Tibial nerve (tissue), 4 donors: ENCODE results near the gene GDAP2. TPM values are rescaled to one million over a fixed set of nuclear protein-coding genes. Genes with fewer than 3 reads are reported as not detected.

Experiments used
- DNase-seq, 2 donors: peaks; one replicate each; pipeline ENCODE4 v3.0.0-alpha.2; 2019; ENCODE audit warnings: low spot score in 2 of 2
- H3K27ac ChIP-seq, 4 donors: fragments of 200-600 bp; sonication (generic) in 3 of 4; one replicate each; pipeline ENCODE4 v1.5.1; 2017 to 2019; ENCODE audit warnings: mild to moderate bottlenecking in 1 of 4
- H3K27me3 ChIP-seq, 2 donors: fragments of 200-600 bp; sonication (generic) in 1 of 2; one replicate each; pipeline versions ENCODE4 v1.5.1 to v1.6.0; 2017 to 2019
- H3K36me3 ChIP-seq, 3 donors: fragments of 200-600 bp; sonication (generic); one replicate each; pipeline ENCODE4 v1.5.1; 2018 to 2019
- H3K4me1 ChIP-seq, 4 donors: fragments of 200-600 bp; sonication (generic) in 3 of 4; one replicate each; pipeline ENCODE4 v1.5.1; 2017 to 2019
- H3K4me3 ChIP-seq, 4 donors: fragments of 200-600 bp; sonication (generic) in 3 of 4; one replicate each; pipeline ENCODE4 v1.5.1; 2017 to 2019; ENCODE audit warnings: mild to moderate bottlenecking in 1 of 4, moderate library complexity in 1 of 4
- H3K9me3 ChIP-seq, 4 donors: fragments of 200-600 bp; sonication (generic) in 3 of 4; one replicate each; pipeline ENCODE4 v1.5.1; 2017 to 2019
- EP300 ChIP-seq, 2 donors: sonication (generic); formaldehyde crosslinking; IDR thresholded peaks; one replicate each; pipeline ENCODE4 v1.6.1; 2017; ENCODE audit warnings: antibody characterized with exemption in 2 of 2, mild to moderate bottlenecking in 1 of 2
- POLR2A ChIP-seq, 2 donors: fragments of 450-650 bp; IDR thresholded peaks; one replicate each; pipeline ENCODE4 v1.6.1; 2017; ENCODE audit warnings: antibody characterized with exemption in 2 of 2, mild to moderate bottlenecking in 2 of 2, moderate library complexity in 2 of 2
- WGBS, 2 donors: methylation state at CpG; one replicate each; pipeline ENCODE4 v1.1.5; 2018; 5-methylcytosine and 5-hydroxymethylcytosine counted together
- total RNA-seq, 4 donors: library from RNA; depleted of rRNA; stranded (reverse); fragments of >200 nt; gene quantifications; one replicate each; pipeline ENCODE4 v1.1.0, GENCODE V29; 2016
- TF ChIP-seq, protein P1 (sequence below), 5 experiments: fragments of 200-600 bp in 3 of 5; fragments of 450-650 bp in 2 of 5; sonication (generic) in 3 of 5; IDR thresholded peaks; one replicate each; pipeline ENCODE4 v1.5.1; 2016 to 2019; ENCODE audit warnings: antibody characterized with exemption in 5 of 5, mild to moderate bottlenecking in 3 of 5, moderate library complexity in 2 of 5

GDAP2 gene
- total RNA-seq, 4 donors from 2014 or later: 21.8 to 24.3 (median 22.8) TPM

DNA sequence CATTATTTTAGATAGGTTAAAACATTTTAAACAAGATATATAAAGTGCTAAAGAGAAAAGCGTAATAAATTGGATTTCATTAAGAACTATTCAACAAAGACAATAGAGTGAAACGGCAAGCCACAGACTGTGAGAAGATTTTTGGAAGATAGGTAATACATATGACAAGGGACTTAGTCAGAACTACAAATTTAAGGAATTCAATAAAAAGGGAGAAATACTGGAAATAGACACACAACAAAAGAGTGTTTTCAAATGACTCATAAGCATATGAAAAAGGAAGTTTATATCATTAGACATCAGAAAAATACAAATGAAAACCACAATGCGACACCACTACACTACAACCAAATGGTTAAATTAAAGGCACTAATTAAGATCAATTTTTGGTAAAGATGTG lies 90.5 kb downstream of the GDAP2 start:
- no peak overlapping the region for H3K4me3 ChIP-seq

DNA sequence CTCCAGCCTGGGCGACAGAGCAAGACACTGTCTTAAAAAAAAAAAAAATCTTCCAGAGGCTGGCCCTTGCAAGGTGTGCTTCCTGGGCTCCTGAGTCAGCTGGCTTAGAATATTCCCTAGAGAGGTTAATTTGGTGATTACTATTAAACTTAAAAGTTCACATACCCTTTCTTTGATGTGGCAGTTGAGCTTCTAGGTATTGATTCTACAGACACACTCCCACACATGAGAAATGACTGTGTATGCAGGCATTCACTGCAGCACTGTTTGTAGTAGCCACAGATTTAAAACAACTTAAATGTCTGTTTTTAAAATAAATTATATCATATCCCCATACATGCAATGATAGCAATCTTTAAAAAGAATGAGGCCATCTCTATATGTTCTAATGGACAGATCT lies 93.4 kb downstream of the GDAP2 start:
- Histone ChIP-seq H3K27me3 (no peaks in the 10 kb centered on the region), H3K4me3 (no peak overlapping the region), H3K4me1 (no peaks in the 10 kb centered on the region), H3K36me3 (peaks cover 0 to 9% (median 0%) of the 10 kb centered on the region in 3 donors), H3K9me3 (no peaks in the 10 kb centered on the region), H3K27ac (no peak overlapping the region)
- no peak for DNase-seq
- WGBS, 2 donors: 82 to 88% methylated on average over 1 of the region's 1 CpG
- TF ChIP-seq, protein P1, sequence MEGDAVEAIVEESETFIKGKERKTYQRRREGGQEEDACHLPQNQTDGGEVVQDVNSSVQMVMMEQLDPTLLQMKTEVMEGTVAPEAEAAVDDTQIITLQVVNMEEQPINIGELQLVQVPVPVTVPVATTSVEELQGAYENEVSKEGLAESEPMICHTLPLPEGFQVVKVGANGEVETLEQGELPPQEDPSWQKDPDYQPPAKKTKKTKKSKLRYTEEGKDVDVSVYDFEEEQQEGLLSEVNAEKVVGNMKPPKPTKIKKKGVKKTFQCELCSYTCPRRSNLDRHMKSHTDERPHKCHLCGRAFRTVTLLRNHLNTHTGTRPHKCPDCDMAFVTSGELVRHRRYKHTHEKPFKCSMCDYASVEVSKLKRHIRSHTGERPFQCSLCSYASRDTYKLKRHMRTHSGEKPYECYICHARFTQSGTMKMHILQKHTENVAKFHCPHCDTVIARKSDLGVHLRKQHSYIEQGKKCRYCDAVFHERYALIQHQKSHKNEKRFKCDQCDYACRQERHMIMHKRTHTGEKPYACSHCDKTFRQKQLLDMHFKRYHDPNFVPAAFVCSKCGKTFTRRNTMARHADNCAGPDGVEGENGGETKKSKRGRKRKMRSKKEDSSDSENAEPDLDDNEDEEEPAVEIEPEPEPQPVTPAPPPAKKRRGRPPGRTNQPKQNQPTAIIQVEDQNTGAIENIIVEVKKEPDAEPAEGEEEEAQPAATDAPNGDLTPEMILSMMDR (IDR thresholded peaks at IDR 0.05): no peak
- TF ChIP-seq EP300 (IDR thresholded peaks at IDR 0.05): no peak
- TF ChIP-seq POLR2A (IDR thresholded peaks at IDR 0.05): no peak

More for the DNA sequence above, 90.5 kb downstream of the GDAP2 start:
- no peaks in the 10 kb centered on the region for H3K27me3 ChIP-seq
- DNase-seq: no peak
- no peaks in the 10 kb centered on the region for H3K9me3 ChIP-seq
- H3K36me3 ChIP-seq: peaks cover 0 to 23% (median 0%) of the 10 kb centered on the region in 3 donors
- H3K4me1 ChIP-seq: no peaks in the 10 kb centered on the region
- 83 to 90% methylated on average over 3 of the region's 3 CpGs for WGBS, 2 donors
- no peak overlapping the region for H3K27ac ChIP-seq
- TF ChIP-seq, protein P1 (IDR thresholded peaks at IDR 0.05): no peak
- TF ChIP-seq POLR2A (IDR thresholded peaks at IDR 0.05): no peak
- no peak for TF ChIP-seq EP300 (IDR thresholded peaks at IDR 0.05)

DNA sequence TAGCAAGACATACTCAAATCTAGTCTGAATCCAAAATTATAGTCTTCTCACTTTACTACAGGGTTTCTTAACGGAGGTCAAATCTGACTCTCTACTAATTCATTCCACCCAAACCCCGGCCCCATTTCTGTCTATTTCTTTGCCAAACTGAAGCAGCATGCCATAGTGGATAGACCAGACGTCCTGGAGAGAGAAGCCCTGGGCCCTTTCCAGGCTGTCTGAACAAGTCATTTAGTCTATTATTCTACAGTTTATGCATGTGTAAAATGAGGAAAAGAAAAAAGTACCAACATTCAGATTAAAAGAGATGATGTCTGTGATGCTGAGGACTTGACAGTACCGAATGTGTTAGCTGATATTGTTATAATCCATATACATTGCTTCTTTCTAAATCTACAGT lies 95.0 kb downstream of the GDAP2 start:
- H3K27me3 ChIP-seq: no peaks in the 10 kb centered on the region
- no peak overlapping the region for H3K27ac ChIP-seq
- peaks cover 0 to 9% (median 0%) of the 10 kb centered on the region in 3 donors for H3K36me3 ChIP-seq
- H3K4me1 ChIP-seq: no peaks in the 10 kb centered on the region
- TF ChIP-seq EP300 (IDR thresholded peaks at IDR 0.05): no peak
- TF ChIP-seq, protein P1 (IDR thresholded peaks at IDR 0.05): no peak
- no peak for TF ChIP-seq POLR2A (IDR thresholded peaks at IDR 0.05)
- no peak for DNase-seq
- no peak overlapping the region for H3K4me3 ChIP-seq
- peaks cover 0 to 4% (median 0%) of the 10 kb centered on the region in 4 donors for H3K9me3 ChIP-seq
- 80 to 81% methylated on average over 4 of the region's 4 CpGs for WGBS, 2 donors

DNA sequence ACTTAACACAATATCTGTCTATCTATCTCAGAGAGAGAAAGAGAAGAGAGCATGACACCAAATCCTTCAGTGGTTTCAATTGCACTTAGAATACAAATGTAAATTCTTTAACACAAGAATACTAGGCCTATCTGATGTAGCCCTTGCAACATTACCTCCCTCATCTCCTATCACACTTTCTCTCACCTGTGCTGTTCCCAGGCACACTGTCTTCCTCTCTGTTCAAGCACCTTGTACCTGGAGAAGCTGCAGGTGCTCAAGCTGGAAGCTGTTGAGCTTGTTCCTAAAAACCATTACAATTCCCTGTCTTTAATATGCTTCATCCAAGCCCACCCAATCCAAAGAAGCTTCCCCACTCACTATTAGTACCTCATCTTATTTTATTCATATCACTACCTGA lies 97.0 kb downstream of the GDAP2 start:
- no peak overlapping the region for H3K4me3 ChIP-seq
- TF ChIP-seq EP300 (IDR thresholded peaks at IDR 0.05): no peak
- TF ChIP-seq, protein P1 (IDR thresholded peaks at IDR 0.05): no peak
- TF ChIP-seq POLR2A (IDR thresholded peaks at IDR 0.05): no peak
- H3K4me1 ChIP-seq: peaks cover 0 to 12% (median 0%) of the 10 kb centered on the region in 4 donors
- DNase-seq: no peak
- H3K9me3 ChIP-seq: peaks cover 0 to 4% (median 0%) of the 10 kb centered on the region in 4 donors
- peaks cover 0 to 1% (median 0%) of the 10 kb centered on the region in 3 donors for H3K36me3 ChIP-seq
- H3K27me3 ChIP-seq: no peaks in the 10 kb centered on the region
- no peak overlapping the region for H3K27ac ChIP-seq

DNA sequence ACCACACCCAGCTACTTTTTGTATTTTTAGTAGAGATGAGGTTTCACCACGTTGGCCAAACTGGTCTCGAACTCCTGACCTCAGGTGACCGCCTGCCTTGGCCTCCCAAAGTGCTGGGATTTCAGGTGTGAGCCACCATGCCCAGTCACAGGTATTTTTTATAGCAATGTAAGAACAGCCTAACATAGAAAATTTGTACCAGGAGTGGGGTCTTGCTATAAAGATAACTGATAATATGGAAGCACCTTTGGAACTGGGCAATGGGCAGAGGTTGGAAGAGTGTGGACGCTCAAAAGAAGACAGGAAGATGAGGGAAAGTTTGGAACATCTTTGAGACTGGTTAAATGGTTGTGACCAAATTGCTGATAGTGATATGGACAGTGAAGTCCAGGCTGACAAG lies 99.2 kb downstream of the GDAP2 start:
- Histone ChIP-seq H3K4me3 (no peak overlapping the region), H3K4me1 (peaks cover 0 to 23% (median 0%) of the 10 kb centered on the region in 4 donors), H3K36me3 (no peaks in the 10 kb centered on the region), H3K9me3 (peaks cover 0 to 4% (median 0%) of the 10 kb centered on the region in 4 donors), H3K27ac (no peak overlapping the region), H3K27me3 (no peaks in the 10 kb centered on the region)
- DNase-seq: no peak
- WGBS, 2 donors: 81 to 96% methylated on average over 4 of the region's 4 CpGs
- TF ChIP-seq, protein P1 (IDR thresholded peaks at IDR 0.05): no peak
- TF ChIP-seq POLR2A (IDR thresholded peaks at IDR 0.05) (no peak), EP300 (IDR thresholded peaks at IDR 0.05) (no peak)
